IPS DF 4.7 (cell line): ENCODE results near the gene LMAN1L.

Source experiments
- DNase-seq: peaks from one replicate; pipeline ENCODE4 v3.0.0-alpha.2; 2013; ENCODE audit warnings: low spot score; ENCODE audit errors: extremely low read depth

The LMAN1L gene

DNA sequence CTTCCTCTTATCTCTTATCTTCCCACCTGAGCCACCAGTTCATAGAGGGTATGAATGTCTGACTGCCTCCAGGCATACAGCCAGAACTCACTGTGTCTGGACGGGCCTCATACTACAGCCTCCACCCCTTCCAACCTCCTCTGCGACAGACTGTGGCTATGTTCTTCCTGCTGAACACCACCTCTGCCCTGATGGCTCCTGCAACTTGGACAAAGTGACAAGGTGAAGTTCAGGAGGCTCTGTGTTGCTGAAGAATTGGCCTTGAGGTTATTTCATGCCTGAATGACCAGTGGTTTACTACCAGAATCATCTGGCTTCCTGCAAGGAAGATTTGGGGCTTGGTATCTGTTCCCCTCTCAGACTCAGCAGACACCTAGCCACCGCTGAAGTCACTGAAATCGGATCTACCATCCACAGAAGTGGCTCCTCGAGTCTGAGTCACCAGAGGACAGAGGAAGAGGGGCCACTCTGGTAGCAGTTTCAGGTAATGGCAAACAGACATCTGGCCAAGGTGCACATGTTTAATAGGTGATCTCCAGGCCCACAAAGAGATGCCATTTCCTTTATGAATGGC lies 44.5 kb downstream of the LMAN1L start:
- DNase-seq: no peak

DNA sequence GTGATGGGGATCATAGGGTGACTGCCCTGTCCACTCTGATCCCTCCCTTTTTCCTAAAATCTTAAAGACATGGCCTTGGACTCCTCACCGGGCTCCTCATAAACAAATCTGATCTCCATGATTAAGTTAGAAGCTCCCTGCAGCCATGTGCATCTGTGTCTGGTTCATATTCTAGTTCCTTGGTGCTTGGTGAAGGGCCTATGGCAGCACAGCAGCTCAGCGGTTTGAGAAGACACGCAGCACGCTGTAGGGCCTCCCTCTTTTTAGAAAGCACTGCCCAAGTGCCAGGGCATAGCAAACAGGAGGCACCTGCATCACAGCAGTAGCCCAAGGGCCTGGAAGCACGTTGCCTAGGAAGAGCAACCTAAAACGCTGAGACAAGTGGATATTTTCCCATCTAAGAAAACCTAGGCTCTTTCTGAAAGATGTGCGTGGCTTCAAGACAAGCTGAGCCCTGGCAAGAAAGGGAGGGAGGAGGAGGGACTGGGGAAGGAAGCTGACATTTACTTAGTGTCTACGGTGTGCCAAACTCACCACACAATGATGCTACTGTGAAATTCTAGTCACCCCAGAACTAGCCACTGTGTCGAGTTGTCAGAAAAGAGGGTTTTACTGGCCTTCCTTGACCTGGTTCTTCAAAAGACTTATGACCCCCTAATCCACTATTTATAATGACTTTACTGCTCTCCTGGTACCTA lies 45.2 kb downstream of the LMAN1L start:
- no peak for DNase-seq

DNA sequence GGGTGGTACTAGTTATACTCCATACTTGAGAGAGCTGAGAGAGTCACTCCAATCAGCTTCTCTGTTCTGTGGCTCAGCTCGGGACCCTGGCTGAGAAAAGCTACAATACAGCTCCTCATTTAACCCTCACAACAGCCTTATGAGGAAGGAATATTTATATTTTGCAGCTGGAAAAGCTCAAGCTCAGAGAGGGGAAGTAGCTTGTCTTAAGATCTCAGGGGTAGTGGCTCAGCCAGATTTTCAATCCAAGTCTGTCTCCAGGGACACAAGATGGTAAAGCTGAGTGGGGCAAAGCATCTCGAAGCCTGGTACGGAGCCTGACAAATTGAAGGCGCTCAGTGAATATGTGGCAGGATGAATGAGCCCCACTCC lies 45.7 kb downstream of the LMAN1L start:
- no peak for DNase-seq

DNA sequence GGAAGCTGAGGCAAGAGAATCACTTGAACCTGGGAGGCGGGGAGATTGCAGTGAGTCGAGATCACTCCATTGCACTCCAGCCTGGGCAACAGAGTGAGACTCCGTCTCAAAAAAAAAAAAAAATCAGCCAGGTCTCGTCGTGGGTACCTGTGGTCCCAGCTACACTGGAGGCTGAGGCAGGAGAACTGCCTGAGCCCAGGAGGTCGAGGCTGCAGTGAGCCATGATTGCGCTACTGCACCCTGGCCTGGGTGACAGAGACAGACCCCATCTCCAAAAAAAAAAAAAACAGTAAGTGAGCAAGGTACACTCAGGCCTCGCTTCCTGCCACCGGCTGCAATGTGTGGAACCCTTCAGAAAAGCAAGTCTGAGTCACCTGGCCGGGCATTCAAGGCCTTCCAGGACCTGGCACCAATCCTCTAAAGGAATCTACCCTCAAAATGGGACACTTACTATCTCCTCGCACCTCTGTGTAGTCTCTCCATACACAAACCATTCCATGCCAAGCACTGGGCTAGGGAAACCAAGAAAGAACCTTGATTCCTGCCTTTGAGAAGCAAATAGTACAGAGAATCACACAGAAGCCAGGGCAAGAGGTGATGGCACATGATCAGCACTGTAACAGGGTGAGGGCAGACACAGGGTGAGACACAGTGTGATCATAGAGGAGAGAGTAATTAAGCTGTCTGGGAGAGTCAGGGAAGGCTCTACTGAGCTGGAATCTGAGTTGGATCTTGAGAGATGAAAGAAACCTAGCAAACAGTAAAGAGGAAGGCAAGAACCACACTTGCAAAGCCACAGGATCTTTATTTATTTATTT lies 50.8 kb downstream of the LMAN1L start:
- DNase-seq: no peak

DNA sequence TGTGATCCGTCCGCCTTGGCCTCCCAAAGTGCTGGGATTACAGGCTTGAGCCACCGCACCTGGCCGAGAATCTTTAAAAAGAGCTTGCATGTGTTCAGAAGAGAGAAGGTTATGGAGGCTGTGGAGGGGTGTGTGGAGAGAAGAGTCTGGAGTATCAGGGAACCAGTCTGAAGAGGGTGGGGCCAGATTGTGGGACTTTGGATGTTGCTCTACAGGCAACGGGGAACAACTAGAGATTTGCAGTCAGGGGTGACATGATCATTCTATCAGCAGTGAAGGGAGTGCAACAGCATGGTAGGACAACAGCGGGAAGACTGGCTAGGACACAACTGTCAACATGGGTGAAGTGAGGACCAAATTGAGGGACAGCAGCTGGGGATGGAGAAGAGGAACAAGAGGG lies 51.7 kb downstream of the LMAN1L start:
- no peak for DNase-seq

DNA sequence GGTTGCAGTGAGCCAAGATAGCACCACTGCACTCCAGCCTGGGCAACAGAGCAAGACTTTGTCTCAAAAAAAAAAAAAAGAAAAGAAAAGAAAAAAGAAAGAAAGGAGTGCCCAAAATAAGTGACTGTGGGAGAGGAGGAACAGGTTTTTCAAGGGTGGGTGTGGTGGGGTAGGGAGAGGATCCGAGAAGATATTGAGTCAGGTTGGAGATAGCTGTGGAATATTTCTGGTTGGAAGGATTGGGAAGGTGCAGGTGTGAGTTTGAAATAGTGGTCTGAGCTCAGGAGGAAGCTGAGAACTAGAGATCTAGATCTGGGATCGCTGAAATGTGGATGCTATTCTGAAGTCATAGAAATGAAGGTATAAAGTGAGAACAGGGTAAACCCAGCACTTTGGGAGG lies 52.7 kb downstream of the LMAN1L start:
- no peak for DNase-seq

DNA sequence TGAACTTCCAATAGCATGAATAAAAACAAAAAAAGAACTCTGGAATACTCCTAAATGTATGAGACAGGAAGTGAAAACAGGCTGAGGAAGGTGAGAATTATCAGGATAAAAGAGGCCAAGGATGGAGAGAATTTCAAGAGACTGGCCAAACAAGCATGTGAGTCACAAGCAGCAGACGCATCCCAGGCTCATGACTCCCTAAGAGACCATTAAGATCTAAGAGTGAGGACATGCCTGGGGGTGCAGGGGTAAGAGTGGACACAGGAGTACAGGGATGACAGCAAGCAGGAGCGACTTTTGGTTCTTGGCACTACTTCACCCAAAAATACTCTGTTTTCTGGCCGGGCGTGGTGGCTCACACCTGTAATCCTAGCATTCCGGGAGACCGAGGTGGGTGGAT lies 53.5 kb downstream of the LMAN1L start:
- DNase-seq: no peak

DNA sequence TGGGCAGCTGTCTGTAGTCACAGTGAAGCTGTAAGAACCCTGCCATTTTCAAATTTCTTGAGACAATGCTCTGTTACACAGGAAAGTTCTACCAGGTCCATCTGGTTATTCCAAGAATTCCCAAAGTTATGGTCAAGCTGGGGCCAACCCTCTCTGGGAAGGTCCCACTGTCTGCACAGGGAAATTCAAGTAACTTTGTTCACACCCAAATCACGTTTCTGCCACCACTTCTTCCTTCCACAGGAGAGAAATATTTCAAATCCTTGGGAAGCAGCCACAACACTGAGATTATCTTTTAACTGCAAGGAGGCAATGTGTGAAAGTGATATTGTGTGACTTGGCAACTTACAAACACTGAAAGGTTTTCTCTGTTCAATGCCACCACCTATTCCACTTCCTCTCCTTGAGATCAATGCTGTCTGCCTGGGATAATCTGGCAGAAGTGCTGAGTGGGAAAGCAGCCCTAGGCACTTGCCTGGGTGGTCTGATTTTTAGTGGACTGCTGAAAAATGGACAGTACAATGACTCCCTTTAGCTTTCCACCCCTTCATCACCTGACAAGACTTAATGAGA lies 54.9 kb downstream of the LMAN1L start:
- DNase-seq: no peak

DNA sequence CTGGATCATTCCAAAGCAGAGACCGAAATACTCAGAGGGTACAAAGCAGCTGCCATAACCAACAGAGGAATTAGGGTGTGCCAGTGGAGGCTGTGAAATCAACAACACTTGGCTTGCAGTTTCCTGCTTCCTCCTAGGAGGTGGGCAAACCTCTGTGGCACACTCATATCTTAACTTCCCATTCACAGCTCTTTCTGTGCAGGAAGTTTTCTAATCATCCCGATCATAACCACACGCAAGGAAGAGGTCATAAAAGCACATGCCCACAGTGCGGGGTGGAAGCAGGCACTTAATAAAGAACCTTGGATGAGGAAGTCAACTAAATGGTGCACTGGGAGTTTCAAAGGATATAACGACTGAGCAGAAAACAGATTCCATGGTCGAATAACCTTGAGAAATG lies 55.4 kb downstream of the LMAN1L start:
- no peak for DNase-seq

DNA sequence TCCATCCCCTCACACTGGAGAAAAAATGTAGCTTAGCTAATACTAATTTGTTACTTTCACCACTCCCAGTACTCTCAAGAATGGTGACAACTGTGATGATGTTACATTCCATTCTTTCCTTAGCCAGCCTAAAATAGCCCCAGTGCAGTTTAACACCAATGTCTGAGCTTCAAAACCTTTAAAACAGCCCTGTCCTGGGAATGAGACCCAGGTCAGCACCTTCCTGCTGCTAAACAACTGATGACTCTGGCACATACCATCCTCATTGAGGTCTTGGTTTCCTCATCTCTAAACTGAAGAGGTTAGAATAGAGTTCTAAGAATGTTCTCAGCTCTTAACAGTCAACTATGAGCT lies 56.7 kb downstream of the LMAN1L start:
- no peak for DNase-seq

DNA sequence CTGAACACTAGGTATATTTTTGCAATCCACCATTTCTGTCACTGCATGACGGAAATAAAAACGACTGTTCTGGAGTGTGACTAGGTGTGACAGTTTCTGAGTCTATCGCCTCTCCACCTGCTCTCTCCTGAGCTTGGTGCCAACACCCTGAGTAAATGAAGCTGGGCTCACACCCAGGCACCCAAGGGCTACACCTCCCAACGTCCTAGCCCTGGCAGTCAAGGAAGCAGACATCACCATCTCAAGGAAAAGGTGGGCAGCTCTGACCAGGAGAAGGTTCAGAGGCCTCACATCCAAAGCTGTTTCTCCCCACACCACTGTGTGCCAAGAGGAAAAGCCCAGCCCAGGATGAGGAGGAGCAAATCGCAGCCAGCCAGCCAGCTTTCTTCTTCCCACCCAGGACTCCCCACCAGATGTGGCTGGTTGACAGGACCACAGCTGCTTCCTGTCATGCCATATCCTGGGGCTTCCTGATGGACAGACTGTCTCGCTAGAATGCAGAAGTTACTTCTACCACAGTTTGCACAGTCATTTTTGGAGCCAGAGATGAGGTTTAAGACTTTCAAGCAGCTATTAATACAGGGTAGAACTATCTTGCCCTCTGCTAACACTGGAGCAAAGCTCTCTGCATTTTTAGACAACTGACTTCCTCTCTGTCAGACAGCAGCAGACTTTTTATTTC lies 57.2 kb downstream of the LMAN1L start:
- DNase-seq: no peak

DNA sequence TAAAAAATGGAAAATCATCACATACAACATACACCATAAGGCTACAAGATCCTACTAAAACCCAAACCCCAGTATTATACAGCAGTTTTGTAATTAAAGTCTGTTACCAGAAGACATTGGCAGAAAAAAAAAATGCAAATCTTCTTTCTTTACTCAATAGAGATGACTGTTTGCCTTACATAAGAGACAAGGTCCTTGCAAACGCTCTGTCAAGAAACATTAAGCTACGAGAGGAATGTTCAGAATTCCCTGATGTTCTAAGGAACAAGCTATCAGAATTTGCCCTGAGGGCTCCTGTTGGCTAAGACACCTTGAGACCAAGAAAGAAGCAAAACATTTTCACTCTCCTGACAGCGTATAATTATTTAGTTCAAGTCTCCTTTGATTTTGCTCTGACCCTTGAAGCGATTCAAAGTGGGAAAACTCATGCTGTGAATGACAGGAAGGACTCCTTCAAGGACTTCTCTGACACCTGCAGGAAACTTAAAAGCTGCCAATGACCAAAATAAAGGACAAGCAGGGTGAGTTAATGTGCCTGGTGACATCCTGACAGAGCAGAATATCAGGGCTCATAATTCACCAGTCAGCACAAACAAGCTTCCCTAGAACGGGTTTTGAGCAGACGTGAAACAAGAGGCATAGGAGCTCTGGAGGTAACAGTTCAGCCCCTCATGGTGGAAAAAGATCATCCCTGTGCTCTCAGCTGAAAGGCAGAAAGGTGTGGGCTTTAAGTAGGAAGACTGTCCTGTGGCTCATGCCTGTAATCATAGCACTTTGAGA lies 58.0 kb downstream of the LMAN1L start:
- DNase-seq: no peak

DNA sequence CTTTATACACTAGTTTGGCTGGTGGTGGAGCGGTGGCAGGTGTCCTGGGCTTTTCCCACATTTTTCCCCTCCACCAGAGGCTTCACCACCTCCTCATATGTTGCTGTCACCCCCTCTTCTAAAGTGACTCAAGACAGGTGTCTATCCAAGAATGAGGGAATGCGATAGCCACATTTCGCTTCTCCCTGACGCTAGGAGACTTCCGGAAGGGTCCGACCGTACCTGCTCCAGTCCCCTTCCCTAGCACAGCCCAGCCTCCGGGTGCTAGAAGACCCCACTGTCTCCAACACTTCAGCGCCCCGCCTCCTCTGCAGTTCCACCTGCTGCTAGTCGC lies 60.0 kb downstream of the LMAN1L start:
- DNase-seq: no peak

DNA sequence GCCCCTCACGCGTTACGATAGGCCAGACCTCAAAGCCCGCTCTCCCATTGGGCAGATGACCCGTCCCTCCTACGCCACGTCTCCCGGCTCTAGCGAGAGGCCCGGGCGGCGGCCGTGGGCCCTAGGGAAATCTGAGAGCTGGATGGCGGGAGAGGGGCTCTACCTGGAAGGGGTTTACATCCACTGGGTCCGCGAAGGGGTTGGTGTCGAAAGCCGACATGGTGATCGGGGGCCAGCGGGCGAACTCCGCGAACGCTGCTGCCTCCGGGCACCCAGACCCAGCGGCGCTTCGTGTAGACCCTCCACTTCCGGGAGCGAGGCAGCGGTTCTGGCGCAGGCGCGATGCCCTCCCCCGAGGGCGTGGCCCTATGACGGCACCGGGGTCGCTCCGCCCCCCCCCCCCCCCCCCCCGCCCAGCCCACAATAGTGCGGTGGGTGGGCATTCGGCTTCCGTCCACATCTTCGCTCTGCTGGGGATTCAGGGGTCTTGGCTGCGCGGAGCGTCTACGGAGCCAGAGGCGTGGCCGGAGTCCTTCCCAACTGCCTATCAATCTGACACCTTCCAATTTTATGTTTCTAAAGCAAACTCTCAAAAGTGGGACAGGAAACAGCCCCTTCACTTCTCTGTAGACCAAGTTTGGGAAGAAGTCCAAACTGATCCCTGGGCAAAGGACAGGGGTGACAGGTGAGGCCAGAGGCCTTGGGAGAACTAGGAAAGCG lies 60.6 kb downstream of the LMAN1L start, which contains the start of gene SCAMP2:
TSS of gene SCAMP2 (minus strand) at position 330 of the 720 bp plus-strand sequence. CDS start at position 220, 110 bp downstream.
- no peak for DNase-seq

DNA sequence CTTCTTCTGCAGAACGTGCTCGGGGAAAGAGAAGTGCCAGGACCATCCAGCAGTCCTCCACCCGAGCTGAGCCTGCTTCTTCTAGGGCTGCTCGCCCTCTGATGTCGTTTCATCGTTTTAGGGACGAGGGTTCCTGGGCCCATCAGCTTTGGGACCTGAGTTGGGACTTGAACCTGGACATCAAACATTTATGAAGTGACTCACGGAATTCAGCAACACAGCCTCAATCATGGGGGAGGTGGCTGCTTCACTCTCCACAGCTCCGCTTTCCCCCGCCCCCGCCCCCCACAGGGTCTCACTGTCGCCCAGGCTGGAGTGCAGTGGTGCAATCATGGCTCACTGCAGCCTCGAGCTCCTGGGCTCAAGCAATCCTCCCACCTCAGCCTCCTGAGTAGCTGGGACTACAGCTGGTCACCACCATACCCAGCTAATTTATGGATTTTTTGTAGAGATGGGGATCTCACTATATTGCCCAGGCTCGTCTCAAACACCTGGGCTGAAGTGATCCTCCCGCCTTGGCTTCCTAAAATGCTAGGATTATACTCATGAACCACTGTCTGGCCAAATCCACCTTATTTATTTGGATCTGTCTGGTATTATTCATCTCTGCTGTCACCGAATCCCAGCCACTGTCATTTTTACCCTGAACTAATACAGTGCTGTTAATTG lies 61.3 kb downstream of the LMAN1L start:
- DNase-seq: no peak
